H9 (cell line): ENCODE data around the gene ALOX12. TPM values are rescaled to one million over a fixed set of nuclear protein-coding genes. Genes with fewer than 3 reads are reported as not detected.

Experiments used
- DNase-seq: peaks from one replicate; pipeline ENCODE4 v3.0.0-alpha.2; 2017
- H2AFZ ChIP-seq: one replicate; pipeline ENCODE4 v1.6.1; 2013; ENCODE audit warnings: mild to moderate bottlenecking, low read length, control low read depth, moderate library complexity
- H2AK5ac ChIP-seq: 2 replicates; pipeline ENCODE4 v1.6.1; 2013; ENCODE audit warnings: low read length, control low read depth, mixed read lengths; ENCODE audit not compliant: insufficient read length
- H2BK120ac ChIP-seq: one replicate; pipeline ENCODE4 v1.6.1; 2013; ENCODE audit warnings: low read depth, mild to moderate bottlenecking, low read length, control low read depth, inconsistent platforms; ENCODE audit not compliant: poor library complexity, severe bottlenecking
- H2BK12ac ChIP-seq: 2 replicates; pipeline ENCODE4 v1.6.1; 2013; ENCODE audit warnings: low read length, control low read depth, mixed read lengths, low read depth; ENCODE audit not compliant: insufficient read length
- H2BK15ac ChIP-seq: 2 replicates; pipeline ENCODE4 v1.6.1; 2013; ENCODE audit warnings: low read depth, low read length, control low read depth
- H2BK20ac ChIP-seq: one replicate; pipeline ENCODE4 v1.6.1; 2013; ENCODE audit warnings: low read depth, mild to moderate bottlenecking, low read length, control low read depth, inconsistent platforms; ENCODE audit not compliant: poor library complexity, severe bottlenecking
- H2BK5ac ChIP-seq: 2 replicates; pipeline ENCODE4 v1.6.1; 2013; ENCODE audit warnings: low read length, control low read depth, mixed read lengths; ENCODE audit not compliant: insufficient read length
- H3K14ac ChIP-seq: 2 replicates; pipeline ENCODE4 v1.6.1; 2013; ENCODE audit warnings: low read length, control low read depth; ENCODE audit not compliant: insufficient read depth
- H3K18ac ChIP-seq: 2 replicates; pipeline ENCODE4 v1.6.1; 2013; ENCODE audit warnings: low read depth, mild to moderate bottlenecking, mixed read lengths, low read length, control low read depth; ENCODE audit not compliant: insufficient read length
- H3K23ac ChIP-seq: 2 replicates; pipeline ENCODE4 v1.6.1; 2013; ENCODE audit warnings: low read length, control low read depth, mixed read lengths, low read depth; ENCODE audit not compliant: insufficient read length
- H3K23me2 ChIP-seq: 2 replicates; pipeline ENCODE4 v1.6.1; 2013; ENCODE audit warnings: low read depth, mild to moderate bottlenecking, mixed read lengths, low read length, control low read depth; ENCODE audit not compliant: insufficient read length, poor library complexity, severe bottlenecking
- H3K27ac ChIP-seq: 2 replicates; pipeline ENCODE4 v1.5.1; 2013; ENCODE audit warnings: low read length, control low read depth, mixed read lengths, low read depth; ENCODE audit not compliant: insufficient read length
- H3K27me3 ChIP-seq: 2 replicates; pipeline ENCODE4 v1.6.1; 2013; ENCODE audit warnings: low read length, control low read depth, inconsistent platforms; ENCODE audit not compliant: insufficient read depth
- H3K4ac ChIP-seq: 2 replicates; pipeline ENCODE4 v1.6.1; 2013; ENCODE audit warnings: low read depth, mild to moderate bottlenecking, control low read depth, inconsistent platforms, low read length, moderate library complexity
- H3K4me1 ChIP-seq: 2 replicates; pipeline ENCODE4 v1.6.1; 2013; ENCODE audit warnings: low read length, control low read depth, inconsistent platforms; ENCODE audit not compliant: insufficient read depth
- H3K4me2 ChIP-seq: 2 replicates; pipeline ENCODE4 v1.6.1; 2013; ENCODE audit warnings: low read length, control low read depth, mixed read lengths; ENCODE audit not compliant: insufficient read length, insufficient read depth
- H3K56ac ChIP-seq: 2 replicates; pipeline ENCODE4 v1.6.1; 2013; ENCODE audit warnings: low read depth, mild to moderate bottlenecking, mixed read lengths, low read length, control low read depth; ENCODE audit not compliant: insufficient read length
- H3K79me1 ChIP-seq: 2 replicates; pipeline ENCODE4 v1.6.1; 2013; ENCODE audit warnings: low read depth, mild to moderate bottlenecking, moderate library complexity, low read length, control low read depth, inconsistent platforms; ENCODE audit not compliant: insufficient read depth, poor library complexity, severe bottlenecking
- H3K79me2 ChIP-seq: 2 replicates; pipeline ENCODE4 v1.6.1; 2013; ENCODE audit warnings: low read length, control low read depth, inconsistent platforms; ENCODE audit not compliant: insufficient read depth
- H3K9ac ChIP-seq: 2 replicates; pipeline ENCODE4 v1.6.1; 2013; ENCODE audit warnings: low read length, control low read depth, mixed read lengths; ENCODE audit not compliant: insufficient read length; ENCODE audit errors: extremely low read depth
- H3K9me3 ChIP-seq: one replicate; pipeline ENCODE4 v1.6.1; 2013; ENCODE audit warnings: low read depth, low read length, inconsistent platforms; ENCODE audit not compliant: control insufficient read depth
- H3T11ph ChIP-seq: one replicate; pipeline ENCODE4 v1.6.1; 2013; ENCODE audit warnings: mild to moderate bottlenecking, low read length, control low read depth, inconsistent platforms
- H4K20me1 ChIP-seq: one replicate; pipeline ENCODE4 v1.6.1; 2013; ENCODE audit not compliant: control insufficient read depth, insufficient read length, insufficient read depth
- H4K5ac ChIP-seq: 2 replicates; pipeline ENCODE4 v1.6.1; 2013; ENCODE audit warnings: low read depth, mild to moderate bottlenecking, mixed read lengths, low read length, control low read depth; ENCODE audit not compliant: insufficient read length
- H4K8ac ChIP-seq: replicated peaks from 2 replicates; pipeline ENCODE4 v1.6.1; 2013; ENCODE audit warnings: low read length, control low read depth, mixed read lengths, low read depth; ENCODE audit not compliant: insufficient read length
- H4K91ac ChIP-seq: 2 replicates; pipeline ENCODE4 v1.6.1; 2013; ENCODE audit warnings: low read depth, mild to moderate bottlenecking, moderate library complexity, mixed read lengths, low read length, control low read depth; ENCODE audit not compliant: insufficient read length
- H3K27ac Mint-ChIP-seq, 3 experiments: 2 replicates in 2 of 3; 3 replicates in 1 of 3; pipeline ENCODE4 v1.8.0; 2020 to 2021; ENCODE audit warnings: mixed read lengths in 3 of 3, mild to moderate bottlenecking in 1 of 3, moderate library complexity in 1 of 3
- H3K27me3 Mint-ChIP-seq: 2 replicates; pipeline ENCODE4 v1.8.0; 2021; ENCODE audit warnings: low read depth, mild to moderate bottlenecking, moderate library complexity, mixed read lengths
- H3K36me3 Mint-ChIP-seq, 3 experiments: 2 replicates in 2 of 3; 3 replicates in 1 of 3; pipeline ENCODE4 v1.8.0; 2020 to 2021; ENCODE audit warnings: low read depth in 3 of 3, mixed read lengths in 3 of 3; ENCODE audit not compliant: insufficient read depth in 1 of 3
- H3K4me1 Mint-ChIP-seq, 2 experiments: 2 replicates each; pipeline ENCODE4 v1.8.0; 2020; ENCODE audit warnings: mixed read lengths in 2 of 2
- H3K4me3 Mint-ChIP-seq, 2 experiments: 2 replicates in 1 of 2; 3 replicates in 1 of 2; pipeline ENCODE4 v1.8.0; 2020 to 2021; ENCODE audit warnings: mild to moderate bottlenecking in 2 of 2, mixed read lengths in 2 of 2, moderate library complexity in 1 of 2
- H3K9me3 Mint-ChIP-seq, 2 experiments: 2 replicates in 1 of 2; 3 replicates in 1 of 2; pipeline ENCODE4 v1.8.0; 2020; ENCODE audit warnings: mild to moderate bottlenecking in 2 of 2, mixed read lengths in 2 of 2, moderate library complexity in 1 of 2
- CTCF ChIP-seq: fragments of 200-600 bp; sonication (generic); conservative IDR thresholded peaks from 3 replicates; pipeline ENCODE4 v1.8.0; 2021; ENCODE audit warnings: antibody characterized with exemption, mild to moderate bottlenecking
- WGBS: extraction: QIAGEN DNeasy Blood & Tissue Kit; methylation state at CpG from one replicate; pipeline ENCODE4 v1.1.7; 2013; ENCODE audit warnings: missing lambda C conversion rate, low lambda C conversion rate, mixed read lengths; ENCODE audit not compliant: insufficient read length; ENCODE audit errors: extremely low coverage; 5-methylcytosine and 5-hydroxymethylcytosine counted together
- total RNA-seq: library from RNA; stranded (reverse); gene quantifications from 2 replicates; pipeline ENCODE4 v1.2.1, GENCODE V29; 2021

The ALOX12 gene
- total RNA-seq, 1 experiment from 2014 or later: 0.81 TPM

- no peak overlapping the region for H2BK15ac ChIP-seq
- H2AK5ac ChIP-seq: no peak overlapping the region
- H4K91ac ChIP-seq: no peak overlapping the region
- H3T11ph ChIP-seq: no peak overlapping the region
- H3K27me3 Mint-ChIP-seq: peaks cover 39% of the 10 kb centered on the region
- H3K4ac ChIP-seq: no peak overlapping the region
- no peak overlapping the region for H3K56ac ChIP-seq
- H2BK120ac ChIP-seq: peak overlapping the region; percentile 25
- no peak overlapping the region for H4K8ac ChIP-seq
- peak overlapping the region; percentile 86 for H3K4me2 ChIP-seq
- DNase-seq: peak; percentile 92
- H2AFZ ChIP-seq: peak overlapping the region; percentile 35
- no peaks in the 10 kb centered on the region for H3K9me3 ChIP-seq
- no peak overlapping the region for H2BK12ac ChIP-seq
- peak overlapping the region; percentile 23 for H3K9ac ChIP-seq
- H3K4me3 Mint-ChIP-seq: peak overlapping the region; percentile 67 to 89
- peaks cover 0 to 2% of the 10 kb centered on the region in 2 experiments; a peak in 1 of 5 replicates for H3K9me3 Mint-ChIP-seq
- peak; percentile 96 for TF ChIP-seq CTCF
- peak overlapping the region; percentile 18; the same call in 1 of the 2 replicates for H3K14ac ChIP-seq
- 0 out of 2 replicates have a peak, but pooled peaks cover 3% of the 10 kb centered on the region for H3K4me1 ChIP-seq
- H2BK20ac ChIP-seq: no peak overlapping the region
- no peak overlapping the region for H2BK5ac ChIP-seq
- H4K20me1 ChIP-seq: no peaks in the 10 kb centered on the region
- no peak overlapping the region for H4K5ac ChIP-seq
- no peak overlapping the region; a peak in 1 of 7 replicates for H3K27ac Mint-ChIP-seq
- H3K18ac ChIP-seq: peak overlapping the region; percentile 64
- peaks cover 23 to 46% of the 10 kb centered on the region in 2 experiments for H3K4me1 Mint-ChIP-seq
- no peaks in the 10 kb centered on the region for H3K79me2 ChIP-seq
- no peak overlapping the region for H3K23ac ChIP-seq
- peaks cover 6% of the 10 kb centered on the region; the same call in 1 of the 2 replicates for H3K27me3 ChIP-seq
- H3K36me3 Mint-ChIP-seq: peaks cover 6 to 36% (median 18%) of the 10 kb centered on the region in 3 experiments
- H3K79me1 ChIP-seq: no peaks in the 10 kb centered on the region
- peaks cover 14% of the 10 kb centered on the region for H3K23me2 ChIP-seq
- H3K27ac ChIP-seq: no peak overlapping the region
- WGBS: no CpG with 5 or more reads among the region's 53 CpGs
These were observed 26.3 kb downstream of the ALOX12 start for GRCh38 chr17:7021993-7022778.
